Spleen (tissue), 11 donors: ENCODE measurements around the gene ADGRG3. TPM values are rescaled to one million over a fixed set of nuclear protein-coding genes. Genes with fewer than 3 reads are reported as not detected.

Experiments
- DNase-seq: peaks from one replicate; pipeline ENCODE4 v3.0.0-alpha.2; 2020
- H3K27ac ChIP-seq, 8 donors: fragments of 200-600 bp; sonication (generic) in 7 of 8; 1 replicate in 4 of 8; 2 replicates in 4 of 8; pipeline versions ENCODE4 v1.5.0 to v1.8.0; 2016 to 2021; ENCODE audit warnings: inconsistent platforms in 4 of 8, mild to moderate bottlenecking in 4 of 8, moderate library complexity in 1 of 8
- H3K27me3 ChIP-seq, 7 donors: fragments of 200-600 bp; sonication (generic) in 6 of 7; replicated peaks in 1 of 7; 1 replicate in 4 of 7; 2 replicates in 3 of 7; pipeline versions ENCODE4 v1.5.0 to v1.8.0; 2016 to 2021; ENCODE audit warnings: inconsistent platforms in 3 of 7, mild to moderate bottlenecking in 1 of 7
- H3K36me3 ChIP-seq, 6 donors: fragments of 200-600 bp; sonication (generic) in 5 of 6; 1 replicate in 4 of 6; 2 replicates in 2 of 6; pipeline versions ENCODE4 v1.5.0 to v1.8.0; 2016 to 2021; ENCODE audit warnings: inconsistent platforms in 2 of 6
- H3K4me1 ChIP-seq, 6 donors: fragments of 200-600 bp; sonication (generic) in 5 of 6; 1 replicate in 3 of 6; 2 replicates in 3 of 6; pipeline versions ENCODE4 v1.5.0 to v1.8.0; 2016 to 2021; ENCODE audit warnings: inconsistent platforms in 3 of 6
- H3K4me3 ChIP-seq, 8 donors: fragments of 200-600 bp; sonication (generic) in 7 of 8; 1 replicate in 4 of 8; 2 replicates in 4 of 8; pipeline versions ENCODE4 v1.5.0 to v1.8.0; 2016 to 2021; ENCODE audit warnings: inconsistent platforms in 4 of 8, mild to moderate bottlenecking in 4 of 8, moderate library complexity in 2 of 8
- H3K9me3 ChIP-seq, 8 donors: fragments of 200-600 bp; sonication (generic) in 7 of 8; 1 replicate in 4 of 8; 2 replicates in 4 of 8; pipeline versions ENCODE4 v1.5.0 to v1.8.0; 2016 to 2021; ENCODE audit warnings: inconsistent platforms in 4 of 8
- POLR2A ChIP-seq, 3 donors: fragments of 450-650 bp; IDR thresholded peaks; one replicate each; pipeline ENCODE4 v1.5.1; 2017; ENCODE audit warnings: antibody characterized with exemption in 3 of 3, mild to moderate bottlenecking in 1 of 3
- POLR2AphosphoS5 ChIP-seq, 3 donors: sonication (generic); formaldehyde crosslinking; IDR thresholded peaks; one replicate each; pipeline ENCODE4 v1.5.1; 2017; ENCODE audit warnings: antibody characterized with exemption in 3 of 3
- WGBS, 5 donors: extraction: QIAGEN DNeasy Blood & Tissue Kit in 3 of 5; methylation state at CpG; one replicate each; pipeline versions ENCODE4 v1.1.5 to v1.1.7; 2013 to 2018; 5-methylcytosine and 5-hydroxymethylcytosine counted together
- intact Hi-C: fragments of 100-400 bp; cut with DNase I; formaldehyde crosslinking; loops from one replicate; pipeline ENCODE4 v1.15.0; 2023; ENCODE audit warnings: low total_unique reads
- polyA plus RNA-seq, 3 donors: library from polyadenylated mRNA; stranded (reverse); fragments of 200-250 nt; gene quantifications; one replicate each; pipeline ENCODE4 v1.2.1, GENCODE V29; 2013
- total RNA-seq, 7 donors: library from RNA; depleted of rRNA in 3 of 7; stranded (reverse); fragments of >200 nt in 3 of 7; fragmentation: NEBNext Ultra II Directional in 4 of 7; extraction: Animal tissue kit (Norgen Biotek cat#: 25700) in 4 of 7; gene quantifications; one replicate each; pipeline versions ENCODE4 v1.1.0 to v1.2.1, GENCODE V29; 2016 to 2021
- TF ChIP-seq, protein P1 (sequence below), 11 experiments: fragments of 200-600 bp in 7 of 11; fragments of 450-650 bp in 4 of 11; sonication (generic) in 4 of 11; IDR thresholded peaks in 8 of 11; conservative IDR thresholded peaks in 3 of 11; 1 replicate in 7 of 11; 2 replicates in 4 of 11; pipeline versions ENCODE4 v1.4.0 to v1.8.0; 2016 to 2021; ENCODE audit warnings: antibody characterized with exemption in 11 of 11, inconsistent platforms in 4 of 11, mild to moderate bottlenecking in 1 of 11
- donor health status: healthy with polysubstance abuse.
- donor health status: DM: no; HTN: no; CAD: no; lungs with moderate emphysema.
- donor health status: DM: no; HTN: no; CAD: no.
- donor health status: Bipolar disorder and iron deficiency.
- donor health status: healthy.
- donor health status: DM: no; HTN: no; CAD: no.
- donor health status: DM: yes; HTN: yes; CAD: no.

ADGRG3 gene
- total and polyA plus RNA-seq, 10 donors, result 2.5 to 116 (median 27.2) TPM

DNA sequence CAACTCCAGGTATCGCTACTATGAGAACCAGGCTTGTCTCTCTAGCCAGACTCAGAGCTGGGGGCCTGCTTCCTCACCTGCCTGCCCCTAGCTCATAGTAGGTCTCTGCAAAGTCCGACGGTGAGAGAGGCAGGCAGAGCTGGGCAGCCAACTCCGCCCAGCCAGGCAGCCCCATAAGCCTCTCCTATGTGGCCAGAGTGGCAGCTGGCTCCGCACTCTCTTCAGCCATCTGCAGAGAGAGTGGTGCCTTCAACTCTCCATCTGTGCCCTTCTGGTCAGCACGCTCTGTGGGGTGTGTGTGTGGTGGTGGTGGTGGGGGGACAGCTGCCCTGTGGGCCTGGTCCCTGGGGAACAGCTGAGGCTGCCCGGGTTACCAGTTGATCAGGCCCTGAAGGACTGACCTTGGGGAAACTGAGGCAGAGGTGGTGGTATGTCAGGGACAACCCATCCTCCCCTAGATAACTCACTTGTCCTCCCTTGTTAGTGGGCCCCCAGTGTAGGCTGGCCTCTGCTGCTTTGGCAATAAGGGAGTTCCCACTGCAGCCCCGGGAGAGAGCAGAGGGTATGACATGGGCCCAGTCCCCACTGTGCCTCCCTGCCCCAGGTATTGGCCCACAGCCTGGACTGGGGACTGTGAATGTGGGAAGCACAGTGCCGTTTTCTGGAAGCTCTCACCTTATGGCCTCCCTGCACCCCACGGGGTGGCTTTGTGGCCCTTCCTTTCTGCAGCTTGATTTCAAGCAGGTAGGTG, 41.5 kb upstream of the ADGRG3 start:
- Histone ChIP-seq H3K27me3 (peaks cover 0 to 61% (median 26%) of the 10 kb centered on the region in 7 donors), H3K36me3 (no peaks in the 10 kb centered on the region), H3K4me1 (peaks cover 0 to 18% (median 10%) of the 10 kb centered on the region in 6 donors), H3K4me3 (no peak overlapping the region), H3K27ac (no peak overlapping the region), H3K9me3 (no peaks in the 10 kb centered on the region)
- peak; percentile 47 for DNase-seq
- TF ChIP-seq POLR2A (IDR thresholded peaks at IDR 0.05), result no peak
- no peak for TF ChIP-seq POLR2AphosphoS5 (IDR thresholded peaks at IDR 0.05)
- TF ChIP-seq, protein P1, sequence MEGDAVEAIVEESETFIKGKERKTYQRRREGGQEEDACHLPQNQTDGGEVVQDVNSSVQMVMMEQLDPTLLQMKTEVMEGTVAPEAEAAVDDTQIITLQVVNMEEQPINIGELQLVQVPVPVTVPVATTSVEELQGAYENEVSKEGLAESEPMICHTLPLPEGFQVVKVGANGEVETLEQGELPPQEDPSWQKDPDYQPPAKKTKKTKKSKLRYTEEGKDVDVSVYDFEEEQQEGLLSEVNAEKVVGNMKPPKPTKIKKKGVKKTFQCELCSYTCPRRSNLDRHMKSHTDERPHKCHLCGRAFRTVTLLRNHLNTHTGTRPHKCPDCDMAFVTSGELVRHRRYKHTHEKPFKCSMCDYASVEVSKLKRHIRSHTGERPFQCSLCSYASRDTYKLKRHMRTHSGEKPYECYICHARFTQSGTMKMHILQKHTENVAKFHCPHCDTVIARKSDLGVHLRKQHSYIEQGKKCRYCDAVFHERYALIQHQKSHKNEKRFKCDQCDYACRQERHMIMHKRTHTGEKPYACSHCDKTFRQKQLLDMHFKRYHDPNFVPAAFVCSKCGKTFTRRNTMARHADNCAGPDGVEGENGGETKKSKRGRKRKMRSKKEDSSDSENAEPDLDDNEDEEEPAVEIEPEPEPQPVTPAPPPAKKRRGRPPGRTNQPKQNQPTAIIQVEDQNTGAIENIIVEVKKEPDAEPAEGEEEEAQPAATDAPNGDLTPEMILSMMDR (IDR thresholded peaks at IDR 0.05 in 8 of 11, conservative IDR thresholded peaks at IDR 0.05 in 3 of 11), result no peak
- WGBS, 5 donors, result 72 to 92% (median 85%) methylated on average over 4 to 10 of the region's 10 CpGs
- intact Hi-C loops, result no loop called here

DNA sequence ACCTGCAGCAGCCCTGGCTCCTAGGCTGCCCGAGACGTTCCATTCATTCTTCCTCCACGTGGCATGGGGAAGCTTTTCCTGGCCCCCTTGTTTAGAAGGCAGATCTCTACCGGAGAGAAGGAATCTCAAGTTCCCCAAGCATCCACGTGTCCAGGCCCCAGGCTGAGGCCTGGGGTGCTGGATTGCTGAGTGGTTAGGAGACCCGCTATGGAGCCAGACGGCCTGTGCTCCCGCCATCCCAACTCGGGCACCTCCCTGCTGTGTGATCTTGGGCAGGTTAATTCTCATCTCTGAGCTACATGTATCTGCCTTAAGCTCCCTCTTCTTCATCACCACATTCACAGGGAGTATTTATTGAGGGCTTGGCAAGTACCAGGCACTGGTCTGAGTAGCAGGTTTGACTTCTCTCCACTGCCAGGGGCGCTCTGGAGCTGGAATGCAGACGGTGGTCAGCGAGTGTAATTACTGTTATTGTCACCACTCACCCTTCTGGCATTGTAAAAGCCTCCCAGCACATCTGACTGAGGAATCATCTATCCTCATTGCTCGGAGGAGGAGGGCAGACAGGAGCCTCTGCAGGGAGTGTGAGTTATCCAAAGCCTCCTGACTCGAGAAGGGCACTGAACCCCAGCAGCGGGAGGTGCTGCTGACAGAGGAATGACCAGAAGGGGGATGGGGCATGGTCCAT, 40.8 kb upstream of the ADGRG3 start:
- no peak for DNase-seq
- peaks cover 0 to 63% (median 26%) of the 10 kb centered on the region in 7 donors for H3K27me3 ChIP-seq
- no peaks in the 10 kb centered on the region for H3K36me3 ChIP-seq
- no peaks in the 10 kb centered on the region for H3K9me3 ChIP-seq
- intact Hi-C loops, result no loop called here
- TF ChIP-seq, protein P1 (IDR thresholded peaks at IDR 0.05 in 8 of 11, conservative IDR thresholded peaks at IDR 0.05 in 3 of 11), result no peak
- no peak for TF ChIP-seq POLR2A (IDR thresholded peaks at IDR 0.05)
- no peak for TF ChIP-seq POLR2AphosphoS5 (IDR thresholded peaks at IDR 0.05)
- no peak overlapping the region for H3K4me3 ChIP-seq
- 75 to 87% (median 79%) methylated on average over 15 of the region's 15 CpGs for WGBS, 5 donors
- no peak overlapping the region for H3K27ac ChIP-seq
- H3K4me1 ChIP-seq, result peaks cover 0 to 18% (median 10%) of the 10 kb centered on the region in 6 donors

DNA sequence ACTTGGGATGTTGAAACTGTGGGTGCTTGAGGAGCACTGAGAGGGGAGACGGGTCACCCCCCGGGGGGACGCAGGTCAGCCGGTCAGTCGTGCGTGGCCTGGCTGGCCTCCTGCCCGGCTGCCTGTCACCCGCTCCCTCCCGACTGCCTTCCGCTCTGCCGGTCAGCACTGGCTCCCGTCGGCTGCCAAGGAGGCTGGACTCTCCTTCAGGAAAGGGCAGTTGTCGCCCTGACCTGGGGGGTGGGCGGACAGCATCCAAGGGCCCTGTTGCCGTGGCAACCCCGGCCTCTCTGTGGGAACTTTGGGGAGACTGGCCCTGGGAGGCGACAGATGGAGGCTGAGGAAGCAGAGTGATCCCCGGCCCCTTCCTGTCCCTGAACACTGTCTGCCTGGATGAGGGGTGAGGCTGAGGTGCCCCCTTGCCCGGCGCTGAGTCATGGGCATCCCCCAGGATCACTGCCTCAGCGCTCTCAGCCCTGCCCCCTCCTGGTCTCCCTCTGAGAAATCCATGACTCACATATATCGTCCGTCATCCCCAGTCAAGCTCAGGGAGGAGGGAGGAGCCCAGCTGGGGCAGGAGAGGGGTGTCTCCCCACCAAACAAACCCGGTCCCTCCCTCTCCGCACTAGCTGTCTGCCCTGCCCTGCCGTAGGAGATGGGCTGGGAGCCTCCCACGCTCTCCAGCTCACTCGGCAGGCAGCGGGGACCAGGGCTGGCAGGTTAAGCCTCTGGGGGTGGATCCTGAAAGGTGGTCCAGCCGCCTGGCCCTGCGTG, 39.9 kb upstream of the ADGRG3 start, which contains the start of gene ADGRG1:
Gene ADGRG1 (plus strand): TSS at position 623 of the 774 bp plus-strand sequence. CDS start 21,658 bp downstream, outside the sequence.
- intact Hi-C loops, result no loop called here
- Histone ChIP-seq H3K9me3 (no peaks in the 10 kb centered on the region), H3K4me3 (peak within 1 kb of the TSS in 2 of 8 donors; percentile 1 to 33), H3K4me1 (peaks cover 0 to 11% (median 10%) of the 10 kb centered on the region in 6 donors), H3K27ac (peak within 1 kb of the TSS in 2 of 8 donors; percentile 33 to 44), H3K27me3 (peaks cover 0 to 63% (median 26%) of the 10 kb centered on the region in 7 donors), H3K36me3 (no peaks in the 10 kb centered on the region)
- TF ChIP-seq, protein P1 (IDR thresholded peaks at IDR 0.05 in 8 of 11, conservative IDR thresholded peaks at IDR 0.05 in 3 of 11), result no peak
- TF ChIP-seq POLR2A (IDR thresholded peaks at IDR 0.05) (no peak), POLR2AphosphoS5 (IDR thresholded peaks at IDR 0.05) (peak in 1 of 3 donors; percentile 38)
- WGBS, 5 donors, result 21 to 49% (median 33%) methylated on average over 15 to 32 of the region's 32 CpGs
- DNase-seq, result no peak
